Measurements from ENCODE around the gene UQCR10.

DNA sequence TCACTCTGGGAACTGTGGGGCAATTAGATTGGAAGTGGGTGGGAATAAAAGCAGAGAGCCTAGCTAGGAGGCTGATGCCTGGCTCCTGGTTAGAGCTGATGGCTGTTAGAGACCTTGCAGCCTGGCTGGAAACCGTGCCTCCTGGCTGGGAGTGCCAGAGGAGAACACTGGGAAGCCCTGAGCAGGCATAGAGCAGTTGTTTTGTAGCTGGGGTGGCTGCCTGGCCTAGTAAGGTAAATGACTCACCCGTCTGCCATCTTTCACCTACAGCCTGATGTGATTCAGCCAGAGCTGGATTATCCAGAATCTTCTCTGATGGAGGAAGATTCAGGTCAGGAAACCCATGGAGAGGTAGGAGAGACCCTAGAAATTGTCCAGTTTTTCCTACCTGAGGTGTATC is 6.1 kb downstream of the UQCR10 start:
- TF ChIP-seq CTCF (IDR thresholded peaks at IDR 0.05) (no peak), POLR2A (IDR thresholded peaks at IDR 0.05) (no peak)

Data from thyroid gland (tissue), 4 donors.